ENCODE results near the gene STEAP3.

Gene STEAP3

DNA sequence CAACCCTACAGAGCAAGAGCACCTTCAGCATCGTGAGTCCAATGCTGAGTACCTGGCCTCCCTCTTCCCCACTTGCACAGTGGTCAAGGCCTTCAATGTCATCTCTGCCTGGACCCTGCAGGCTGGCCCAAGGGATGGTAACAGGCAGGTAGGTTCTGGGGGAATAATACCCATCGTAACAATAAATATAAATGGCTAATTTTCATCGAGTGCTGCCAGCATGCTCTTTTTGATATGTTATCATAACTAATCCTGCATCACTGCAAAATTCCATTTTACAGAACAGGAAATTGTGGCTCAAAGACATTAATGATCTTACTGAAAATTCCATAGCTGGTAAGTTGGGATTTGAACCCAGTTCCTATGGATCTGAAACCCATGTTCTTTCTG, 22.2 kb downstream of the STEAP3 start:
- Histone ChIP-seq H3K4me3 (ENCODE audit: insufficient read depth, low read depth, low read length, poor library complexity, severe bottlenecking) (no peak overlapping the region), H3K27me3 (replicated peaks; ENCODE audit: control insufficient read depth, insufficient read depth, low read length, poor library complexity, severe bottlenecking) (no peaks in the 10 kb centered on the region), H3K9me3 (ENCODE audit: control insufficient read depth, low read length) (no peaks in the 10 kb centered on the region), H3K27ac (ENCODE audit: insufficient read depth, low read length, poor library complexity, severe bottlenecking) (no peak overlapping the region), H3K36me3 (ENCODE audit: control insufficient read depth, insufficient read depth, low read length) (no peaks in the 10 kb centered on the region), H3K4me1 (ENCODE audit: control insufficient read depth, insufficient read depth, low read length, poor library complexity, severe bottlenecking) (no peaks in the 10 kb centered on the region)
- no peak for DNase-seq

DNA sequence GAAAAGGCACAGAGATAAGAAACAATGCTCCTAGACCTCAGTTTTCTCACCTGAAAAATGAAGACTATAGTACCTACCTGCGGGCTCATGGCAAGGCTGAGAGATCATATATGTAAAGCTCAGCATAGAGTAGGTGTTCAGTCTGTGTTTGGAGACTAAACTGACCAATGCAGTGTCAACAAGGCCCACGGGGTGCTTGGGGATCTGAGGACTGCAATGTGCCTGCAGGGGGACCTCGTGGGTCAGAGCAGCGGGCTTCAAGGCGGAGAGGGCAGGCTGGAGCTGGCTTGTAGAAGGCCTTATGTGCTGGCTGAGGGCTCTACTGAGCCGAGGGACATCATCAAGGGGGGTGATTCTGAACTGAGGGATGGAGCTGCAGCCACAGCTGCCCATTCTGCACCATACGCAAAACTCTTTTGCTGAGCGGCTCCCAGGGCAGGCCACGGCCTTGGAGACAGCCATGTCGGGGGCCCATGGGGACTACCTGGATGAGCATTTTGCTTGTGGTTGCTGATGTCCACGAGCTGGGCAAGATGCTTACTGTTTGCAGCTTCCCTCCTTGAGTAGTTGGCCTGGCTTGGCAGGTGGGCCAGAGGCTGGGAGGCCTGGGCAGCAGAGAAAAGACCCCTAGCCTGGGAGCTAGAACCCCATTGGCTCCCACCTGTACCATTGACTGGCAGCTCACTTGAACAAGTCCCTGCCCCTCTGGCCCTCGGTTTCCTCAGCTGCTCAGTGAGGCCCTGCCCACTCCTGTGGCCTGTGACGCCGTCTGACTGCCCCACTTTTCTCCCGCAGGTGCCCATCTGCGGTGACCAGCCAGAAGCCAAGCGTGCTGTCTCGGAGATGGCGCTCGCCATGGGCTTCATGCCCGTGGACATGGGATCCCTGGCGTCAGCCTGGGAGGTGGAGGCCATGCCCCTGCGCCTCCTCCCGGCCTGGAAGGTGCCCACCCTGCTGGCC, 23.5 kb downstream of the STEAP3 start:
- no peak for DNase-seq
- H3K4me1 ChIP-seq (ENCODE audit: control insufficient read depth, insufficient read depth, low read length, poor library complexity, severe bottlenecking), result no peaks in the 10 kb centered on the region
- no peak overlapping the region for H3K4me3 ChIP-seq (ENCODE audit: insufficient read depth, low read depth, low read length, poor library complexity, severe bottlenecking)
- no peak overlapping the region for H3K27ac ChIP-seq (ENCODE audit: insufficient read depth, low read length, poor library complexity, severe bottlenecking)
- H3K9me3 ChIP-seq (ENCODE audit: control insufficient read depth, low read length), result no peaks in the 10 kb centered on the region
- no peaks in the 10 kb centered on the region for H3K36me3 ChIP-seq (ENCODE audit: control insufficient read depth, insufficient read depth, low read length)
- no peaks in the 10 kb centered on the region for H3K27me3 ChIP-seq (replicated peaks; ENCODE audit: control insufficient read depth, insufficient read depth, low read length, poor library complexity, severe bottlenecking)

DNA sequence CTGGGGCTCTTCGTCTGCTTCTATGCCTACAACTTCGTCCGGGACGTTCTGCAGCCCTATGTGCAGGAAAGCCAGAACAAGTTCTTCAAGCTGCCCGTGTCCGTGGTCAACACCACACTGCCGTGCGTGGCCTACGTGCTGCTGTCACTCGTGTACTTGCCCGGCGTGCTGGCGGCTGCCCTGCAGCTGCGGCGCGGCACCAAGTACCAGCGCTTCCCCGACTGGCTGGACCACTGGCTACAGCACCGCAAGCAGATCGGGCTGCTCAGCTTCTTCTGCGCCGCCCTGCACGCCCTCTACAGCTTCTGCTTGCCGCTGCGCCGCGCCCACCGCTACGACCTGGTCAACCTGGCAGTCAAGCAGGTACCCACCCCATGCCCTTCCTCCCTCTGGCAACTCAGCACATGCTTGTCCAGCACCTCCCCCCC, 24.2 kb downstream of the STEAP3 start:
- Histone ChIP-seq H3K4me1 (ENCODE audit: control insufficient read depth, insufficient read depth, low read length, poor library complexity, severe bottlenecking) (no peaks in the 10 kb centered on the region), H3K27ac (ENCODE audit: insufficient read depth, low read length, poor library complexity, severe bottlenecking) (no peak overlapping the region), H3K27me3 (replicated peaks; ENCODE audit: control insufficient read depth, insufficient read depth, low read length, poor library complexity, severe bottlenecking) (no peaks in the 10 kb centered on the region), H3K36me3 (ENCODE audit: control insufficient read depth, insufficient read depth, low read length) (no peaks in the 10 kb centered on the region), H3K4me3 (ENCODE audit: insufficient read depth, low read depth, low read length, poor library complexity, severe bottlenecking) (no peak overlapping the region), H3K9me3 (ENCODE audit: control insufficient read depth, low read length) (no peaks in the 10 kb centered on the region)
- DNase-seq, result no peak

DNA sequence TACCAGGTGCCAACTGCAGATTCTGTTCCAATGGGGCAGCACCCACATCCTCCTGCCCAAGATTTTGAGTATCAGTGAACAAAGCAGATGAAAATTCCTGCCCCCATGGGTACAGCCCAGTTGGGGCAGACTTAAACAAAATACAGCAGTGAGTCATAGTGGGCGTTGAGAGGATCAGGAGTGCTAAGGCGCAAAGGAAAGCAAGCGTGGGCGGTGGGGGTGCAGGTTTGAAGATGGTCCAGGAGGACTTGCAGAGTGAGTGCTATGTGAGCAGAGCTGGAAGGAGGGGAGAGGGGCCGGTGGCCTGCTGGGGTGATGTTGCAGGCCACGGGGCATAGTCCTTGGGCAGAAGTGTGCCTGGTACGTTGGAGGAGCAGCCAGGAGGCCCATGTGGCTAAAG, 24.7 kb downstream of the STEAP3 start:
- Histone ChIP-seq H3K36me3 (ENCODE audit: control insufficient read depth, insufficient read depth, low read length) (no peaks in the 10 kb centered on the region), H3K4me3 (ENCODE audit: insufficient read depth, low read depth, low read length, poor library complexity, severe bottlenecking) (no peak overlapping the region), H3K9me3 (ENCODE audit: control insufficient read depth, low read length) (no peaks in the 10 kb centered on the region), H3K4me1 (ENCODE audit: control insufficient read depth, insufficient read depth, low read length, poor library complexity, severe bottlenecking) (no peaks in the 10 kb centered on the region), H3K27ac (ENCODE audit: insufficient read depth, low read length, poor library complexity, severe bottlenecking) (no peak overlapping the region), H3K27me3 (replicated peaks; ENCODE audit: control insufficient read depth, insufficient read depth, low read length, poor library complexity, severe bottlenecking) (no peaks in the 10 kb centered on the region)
- DNase-seq, result no peak

DNA sequence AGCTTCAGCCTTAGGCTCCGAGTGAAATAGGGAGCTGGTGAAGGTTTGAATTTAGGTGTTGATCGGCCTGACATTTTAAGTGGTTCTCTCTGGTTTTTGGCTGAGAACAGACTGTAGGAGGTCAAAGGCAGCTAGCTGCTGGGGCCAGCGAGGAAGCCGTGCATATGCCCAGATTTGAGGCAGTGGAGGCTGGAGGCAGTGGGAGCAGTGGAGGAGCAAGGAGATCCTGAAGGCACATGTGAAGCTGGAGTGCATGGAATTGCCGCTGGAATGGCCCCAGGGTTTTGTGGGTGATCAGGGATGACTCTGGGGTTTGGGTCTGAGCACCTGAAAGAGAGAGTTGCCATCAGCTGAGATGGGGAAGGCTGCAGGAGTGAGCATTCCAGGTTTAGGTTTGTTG, 25.1 kb downstream of the STEAP3 start:
- no peaks in the 10 kb centered on the region for H3K4me1 ChIP-seq (ENCODE audit: control insufficient read depth, insufficient read depth, low read length, poor library complexity, severe bottlenecking)
- DNase-seq, result no peak
- no peaks in the 10 kb centered on the region for H3K36me3 ChIP-seq (ENCODE audit: control insufficient read depth, insufficient read depth, low read length)

DNA sequence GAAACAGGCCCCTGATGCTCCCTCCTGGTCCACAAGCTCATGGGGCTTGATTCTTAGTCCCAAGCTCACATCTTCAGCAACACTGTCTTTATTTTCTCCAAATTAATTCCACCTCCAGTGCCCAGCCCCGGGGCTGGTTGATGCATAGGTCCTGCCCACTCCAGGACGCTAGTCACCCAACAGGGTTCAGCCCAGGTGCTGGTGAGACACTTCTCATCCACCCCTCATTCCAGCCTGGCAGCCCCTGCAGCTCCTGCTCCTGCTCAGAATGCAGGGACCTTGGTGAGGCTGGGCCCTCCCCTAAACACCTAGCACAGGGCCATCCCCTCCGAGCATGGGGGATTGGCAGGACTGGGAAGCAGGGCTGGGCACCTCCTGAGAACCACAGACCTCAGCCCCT, 25.7 kb downstream of the STEAP3 start:
- no peak overlapping the region for H3K27ac ChIP-seq (ENCODE audit: insufficient read depth, low read length, poor library complexity, severe bottlenecking)
- H3K27me3 ChIP-seq (replicated peaks; ENCODE audit: control insufficient read depth, insufficient read depth, low read length, poor library complexity, severe bottlenecking), result no peaks in the 10 kb centered on the region
- H3K36me3 ChIP-seq (ENCODE audit: control insufficient read depth, insufficient read depth, low read length), result no peaks in the 10 kb centered on the region
- H3K4me1 ChIP-seq (ENCODE audit: control insufficient read depth, insufficient read depth, low read length, poor library complexity, severe bottlenecking), result no peaks in the 10 kb centered on the region
- no peak for DNase-seq
- H3K9me3 ChIP-seq (ENCODE audit: control insufficient read depth, low read length), result no peaks in the 10 kb centered on the region
- H3K4me3 ChIP-seq (ENCODE audit: insufficient read depth, low read depth, low read length, poor library complexity, severe bottlenecking), result no peak overlapping the region

More for the DNA sequence above, 25.1 kb downstream of the STEAP3 start:
- H3K27ac ChIP-seq (ENCODE audit: insufficient read depth, low read length, poor library complexity, severe bottlenecking), result no peak overlapping the region
- H3K4me3 ChIP-seq (ENCODE audit: insufficient read depth, low read depth, low read length, poor library complexity, severe bottlenecking), result no peak overlapping the region
- H3K27me3 ChIP-seq (replicated peaks; ENCODE audit: control insufficient read depth, insufficient read depth, low read length, poor library complexity, severe bottlenecking), result no peaks in the 10 kb centered on the region
- H3K9me3 ChIP-seq (ENCODE audit: control insufficient read depth, low read length), result no peaks in the 10 kb centered on the region

DNA sequence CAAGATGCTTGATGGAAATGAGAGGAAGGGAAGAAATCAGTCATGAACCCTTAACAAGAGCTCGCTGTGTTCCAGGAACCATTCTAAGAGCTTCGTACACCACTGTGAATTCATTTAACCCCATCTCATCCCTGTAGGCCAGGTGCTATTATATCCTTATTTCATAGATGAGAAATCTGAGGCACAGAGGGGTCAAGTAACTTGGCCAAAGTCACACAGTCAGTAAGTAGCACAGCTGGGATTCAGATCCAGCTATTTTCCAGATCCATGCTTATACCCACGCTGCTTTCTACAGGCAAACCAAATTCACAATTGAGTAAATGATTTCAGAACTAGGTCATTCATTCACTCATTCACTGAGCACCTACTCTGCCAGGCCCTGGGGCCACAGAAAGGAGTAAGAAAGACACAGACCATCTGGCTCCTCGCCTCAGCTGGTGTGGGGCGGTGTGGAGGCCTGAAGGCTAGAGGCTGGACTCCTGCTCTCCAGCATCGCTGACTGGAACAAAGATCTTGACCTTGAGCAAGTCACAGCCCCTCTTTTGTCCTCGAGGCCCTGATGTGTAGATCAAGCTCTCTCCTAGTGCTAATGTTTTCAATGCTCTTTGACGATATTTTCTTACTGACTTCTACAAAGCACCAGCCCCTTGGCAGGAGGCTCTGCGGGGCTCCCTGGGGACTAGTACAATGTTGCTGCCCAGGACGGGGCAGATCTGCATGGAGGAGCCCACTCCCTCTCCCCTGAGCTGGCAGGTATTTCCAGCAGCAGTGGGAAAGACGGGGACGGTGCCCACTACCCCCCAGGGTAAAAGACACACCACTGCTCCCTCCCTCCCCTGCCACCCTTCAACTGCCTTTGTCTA, 26.5 kb downstream of the STEAP3 start:
- Histone ChIP-seq H3K4me3 (ENCODE audit: insufficient read depth, low read depth, low read length, poor library complexity, severe bottlenecking) (no peak overlapping the region), H3K36me3 (ENCODE audit: control insufficient read depth, insufficient read depth, low read length) (no peaks in the 10 kb centered on the region), H3K27me3 (replicated peaks; ENCODE audit: control insufficient read depth, insufficient read depth, low read length, poor library complexity, severe bottlenecking) (no peaks in the 10 kb centered on the region), H3K4me1 (ENCODE audit: control insufficient read depth, insufficient read depth, low read length, poor library complexity, severe bottlenecking) (no peaks in the 10 kb centered on the region), H3K27ac (ENCODE audit: insufficient read depth, low read length, poor library complexity, severe bottlenecking) (no peak overlapping the region), H3K9me3 (ENCODE audit: control insufficient read depth, low read length) (no peaks in the 10 kb centered on the region)
- DNase-seq, result no peak

DNA sequence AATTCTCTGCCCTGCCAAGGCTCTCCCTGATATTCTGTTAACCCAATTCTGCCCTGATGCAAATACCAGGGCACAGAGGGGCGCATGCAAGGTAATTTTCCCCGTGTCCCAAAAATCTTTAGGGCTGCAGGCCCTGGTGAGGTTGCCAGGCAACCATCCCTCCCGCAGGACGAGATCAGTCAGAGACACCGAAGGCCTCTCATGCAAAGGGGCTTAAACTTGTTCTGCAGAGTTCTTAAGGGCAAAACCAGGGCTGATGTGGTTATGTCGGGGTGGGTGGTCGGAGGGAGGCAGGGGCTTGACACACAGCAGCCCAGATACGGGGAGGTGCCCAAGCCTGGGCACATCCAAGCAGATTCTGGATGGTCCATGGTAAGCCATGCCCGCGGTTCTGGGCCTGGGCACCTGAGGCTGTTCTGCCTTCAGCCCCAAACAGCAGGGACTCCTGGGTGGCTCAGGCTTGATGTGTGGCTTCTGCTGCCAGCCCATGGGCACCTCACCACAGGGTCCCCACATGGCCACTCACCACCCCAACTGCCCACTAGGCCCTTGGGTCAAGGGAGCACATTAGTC, 27.2 kb downstream of the STEAP3 start:
- H3K4me3 ChIP-seq (ENCODE audit: insufficient read depth, low read depth, low read length, poor library complexity, severe bottlenecking), result no peak overlapping the region
- H3K36me3 ChIP-seq (ENCODE audit: control insufficient read depth, insufficient read depth, low read length), result no peaks in the 10 kb centered on the region
- H3K4me1 ChIP-seq (ENCODE audit: control insufficient read depth, insufficient read depth, low read length, poor library complexity, severe bottlenecking), result no peaks in the 10 kb centered on the region
- DNase-seq, result no peak
- H3K27ac ChIP-seq (ENCODE audit: insufficient read depth, low read length, poor library complexity, severe bottlenecking), result no peak overlapping the region
- no peaks in the 10 kb centered on the region for H3K27me3 ChIP-seq (replicated peaks; ENCODE audit: control insufficient read depth, insufficient read depth, low read length, poor library complexity, severe bottlenecking)
- no peaks in the 10 kb centered on the region for H3K9me3 ChIP-seq (ENCODE audit: control insufficient read depth, low read length)

DNA sequence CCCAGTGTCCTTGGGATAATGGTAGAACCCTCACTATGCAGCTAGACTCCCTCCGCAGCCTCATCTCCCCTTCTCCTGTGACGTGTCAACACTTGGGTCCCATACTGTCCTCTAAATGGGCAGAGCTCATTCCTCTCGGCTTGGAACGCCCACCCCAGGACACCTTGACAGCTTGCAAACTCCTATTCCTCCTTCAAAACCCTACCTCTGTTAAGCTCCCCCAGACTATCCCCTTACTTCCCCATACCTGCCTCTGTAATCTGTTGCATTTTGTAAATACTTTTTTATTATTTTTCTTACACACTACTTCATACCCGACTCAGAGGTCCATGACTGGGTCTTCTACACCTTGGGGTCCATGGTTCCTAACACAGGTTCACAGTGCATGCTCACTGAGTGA, 28.0 kb downstream of the STEAP3 start:
- Histone ChIP-seq H3K27ac (ENCODE audit: insufficient read depth, low read length, poor library complexity, severe bottlenecking) (no peak overlapping the region), H3K4me3 (ENCODE audit: insufficient read depth, low read depth, low read length, poor library complexity, severe bottlenecking) (no peak overlapping the region), H3K9me3 (ENCODE audit: control insufficient read depth, low read length) (no peaks in the 10 kb centered on the region), H3K36me3 (ENCODE audit: control insufficient read depth, insufficient read depth, low read length) (no peaks in the 10 kb centered on the region), H3K4me1 (ENCODE audit: control insufficient read depth, insufficient read depth, low read length, poor library complexity, severe bottlenecking) (no peaks in the 10 kb centered on the region), H3K27me3 (replicated peaks; ENCODE audit: control insufficient read depth, insufficient read depth, low read length, poor library complexity, severe bottlenecking) (no peaks in the 10 kb centered on the region)
- no peak for DNase-seq

Data from effector memory CD4-positive, alpha-beta T cell (primary cell).